ENCODE results near the gene UBE2L3.
A peak's percentile ranks its signal among the peaks of the same experiment; 100 is the strongest.

- TF ChIP-seq POLR2A (IDR thresholded peaks at IDR 0.05; ENCODE audit: low read depth, low read length) (peak; percentile 76), TAF1 (IDR thresholded peaks at IDR 0.05; ENCODE audit: low read depth, low read length) (peak; percentile 74), POLR2AphosphoS5 (IDR thresholded peaks at IDR 0.05; ENCODE audit: low read depth, low read length) (peak; percentile 71), POU2F2 (IDR thresholded peaks at IDR 0.05; ENCODE audit: low read depth, low read length) (0 out of 2 replicates have a peak, but pooled peaks have one; percentile 60)
Measured at GRCh38 chr22:21629255-21630149, 62.0 kb downstream of the UBE2L3 start, which contains the start of gene YDJC.

Measured in GM12891 (cell line).